Endometrial microvascular endothelial cells (primary cell): ENCODE results near the gene SIT1. TPM values are rescaled to one million over a fixed set of nuclear protein-coding genes. Genes with fewer than 3 reads are reported as not detected.
"Not testable (repeated sequence)": the region's sequence is repeated elsewhere in the genome, so short reads cannot be mapped to it uniquely, and the experiment has no call there.

ENCODE experiments used
- in situ Hi-C: cut with HindIII; loops from 2 replicates; pipeline ENCODE4 v1.10.0; 2017; ENCODE audit warnings: low sequenced_read_pairs, low pct_unique_long_range_greater_than_20kb; ENCODE audit errors: inconsistent ontology term
- total RNA-seq: library from RNA; depleted of rRNA; stranded (reverse); fragments of >200 nt; gene quantifications from one replicate; pipeline ENCODE4 v1.2.3, GENCODE V29; 2015; ENCODE audit errors: inconsistent ontology term

Gene SIT1
- total RNA-seq, 1 donor from 2014 or later = not detected

GRCh38 chr9:35645736-35646135 is 5.0 kb downstream of the SIT1 start:
- in situ Hi-C loops = not testable (repeated sequence)

DNA sequence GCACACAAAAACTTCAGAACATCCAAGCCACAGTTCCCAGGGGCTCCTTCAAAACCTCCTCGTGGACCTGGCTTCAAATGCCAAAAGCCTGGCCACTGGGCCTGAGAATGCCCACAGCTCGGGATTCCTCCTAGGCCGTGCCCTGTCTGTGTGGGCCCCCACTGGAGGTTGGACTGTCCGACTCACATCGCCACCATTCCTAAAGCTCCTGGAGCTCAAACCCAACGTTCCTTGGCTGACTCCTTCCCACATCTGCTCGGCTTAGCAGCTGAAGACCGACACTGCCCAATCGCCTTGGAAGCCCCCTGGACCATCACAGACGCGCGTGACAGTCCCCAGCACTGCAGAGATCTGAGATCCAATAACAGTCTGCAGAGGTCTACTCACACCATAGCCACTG is 7.7 kb downstream of the SIT1 start:
- in situ Hi-C loops = no loop called here

GRCh38 chr9:35641478-35641877 is 9.3 kb downstream of the SIT1 start:
- in situ Hi-C loops = not testable (repeated sequence)

- in situ Hi-C loops = not testable (repeated sequence)
Observed at GRCh38 chr9:35640431-35640830, 10.3 kb downstream of the SIT1 start.

DNA sequence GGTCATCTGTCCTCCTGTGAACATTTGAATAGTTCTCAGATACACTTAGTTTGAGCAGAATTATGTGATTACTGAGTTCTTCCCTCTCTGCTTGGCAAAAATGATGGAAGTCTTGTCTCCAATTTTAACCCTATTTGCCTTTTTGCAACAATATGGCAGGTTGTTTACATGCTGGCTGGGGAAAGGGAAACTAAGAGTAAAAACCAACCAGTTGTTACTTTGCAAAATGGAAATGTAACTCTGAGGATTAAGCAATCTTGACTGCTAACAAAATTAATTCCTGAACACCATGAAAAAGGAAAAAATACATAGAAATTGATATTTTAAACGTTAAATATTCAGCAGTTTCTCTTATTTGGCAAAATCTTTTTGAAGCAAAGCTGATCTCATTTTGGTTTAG is 11.1 kb downstream of the SIT1 start:
- in situ Hi-C loops = no loop called here

DNA sequence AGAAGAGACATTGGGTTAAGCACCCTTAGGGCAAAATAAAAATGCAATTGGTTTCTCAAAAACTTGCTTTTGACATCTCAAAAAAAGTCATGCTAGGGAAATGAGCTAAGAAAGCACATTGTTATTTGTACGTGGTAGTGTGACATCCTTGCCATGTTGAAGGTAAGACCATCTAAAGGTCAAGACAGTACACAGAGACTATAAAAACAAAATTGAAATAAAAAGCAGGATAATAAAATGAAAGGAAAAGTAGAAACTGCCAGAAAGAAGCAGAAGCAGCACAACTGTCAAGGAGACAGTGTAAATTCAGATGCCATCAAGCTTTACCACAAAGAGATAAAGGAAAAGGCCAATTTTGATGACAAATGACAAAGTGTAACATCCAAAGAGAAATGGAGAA is 11.5 kb downstream of the SIT1 start:
- in situ Hi-C loops = not testable (repeated sequence)

- in situ Hi-C loops = not testable (repeated sequence)
Observed at GRCh38 chr9:35638751-35639150, 12.0 kb downstream of the SIT1 start.

DNA sequence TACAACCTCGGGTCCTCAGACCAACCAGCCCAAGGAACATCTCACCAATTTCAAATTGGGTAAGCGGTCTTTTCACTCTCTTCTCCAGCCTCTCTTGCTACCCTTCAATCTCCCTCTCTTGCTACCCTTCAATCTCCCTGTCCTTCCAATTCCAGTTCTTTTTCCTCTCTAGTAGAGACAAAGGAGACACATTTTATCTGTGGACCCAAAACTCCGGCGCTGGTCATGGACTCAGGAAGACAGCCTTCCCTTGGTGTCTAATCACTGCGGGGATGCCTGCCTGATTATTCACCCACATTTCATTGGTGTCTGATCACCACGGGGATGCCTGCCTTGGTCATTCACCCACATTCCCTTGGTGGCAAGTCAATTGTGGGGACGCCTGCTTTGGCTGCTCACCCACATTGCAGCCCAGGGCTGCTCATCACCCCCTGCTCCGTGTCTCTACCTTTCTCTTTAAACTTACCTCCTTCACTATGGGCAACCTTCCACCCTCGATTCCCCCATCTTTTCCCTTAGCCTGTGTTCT is 13.2 kb downstream of the SIT1 start:
- in situ Hi-C loops = not testable (repeated sequence)

GRCh38 chr9:35636877-35637246 is 13.9 kb downstream of the SIT1 start:
- in situ Hi-C loops = not testable (repeated sequence)

DNA sequence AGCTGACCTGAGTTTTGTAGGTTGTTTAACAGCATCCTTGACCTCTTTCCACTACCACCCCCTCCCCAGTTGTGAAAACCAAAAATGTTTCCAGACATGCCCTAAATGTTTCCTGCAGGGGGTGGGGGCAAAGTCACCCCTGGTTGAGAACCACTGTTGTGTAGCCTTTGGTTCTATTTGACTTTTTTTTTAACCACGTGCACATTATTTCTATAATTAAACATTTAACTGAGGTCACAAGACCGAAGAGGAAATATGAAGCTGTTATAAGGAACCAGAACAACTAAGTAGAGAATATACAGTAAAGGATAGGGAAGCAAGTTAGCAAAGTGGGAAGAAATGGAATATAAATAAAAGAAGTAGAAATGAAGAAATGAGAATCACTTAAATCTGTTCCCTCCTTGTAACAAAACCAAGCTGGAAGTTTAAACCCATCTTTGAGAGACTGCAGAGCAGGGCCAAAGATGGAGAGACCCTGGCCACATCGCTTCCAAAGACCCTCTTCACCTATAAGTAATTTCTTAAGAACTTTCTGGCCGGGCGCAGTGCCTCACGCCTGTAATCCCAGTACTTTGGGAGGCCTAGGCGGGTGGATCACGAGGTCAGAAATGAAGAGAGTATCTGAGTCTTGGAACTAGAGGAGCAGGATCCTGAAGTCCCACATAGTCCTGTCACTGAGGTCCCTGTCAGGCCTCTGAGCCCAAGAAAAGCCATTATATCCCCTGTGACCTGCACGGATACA is 14.4 kb downstream of the SIT1 start:
- in situ Hi-C loops = no loop called here

DNA sequence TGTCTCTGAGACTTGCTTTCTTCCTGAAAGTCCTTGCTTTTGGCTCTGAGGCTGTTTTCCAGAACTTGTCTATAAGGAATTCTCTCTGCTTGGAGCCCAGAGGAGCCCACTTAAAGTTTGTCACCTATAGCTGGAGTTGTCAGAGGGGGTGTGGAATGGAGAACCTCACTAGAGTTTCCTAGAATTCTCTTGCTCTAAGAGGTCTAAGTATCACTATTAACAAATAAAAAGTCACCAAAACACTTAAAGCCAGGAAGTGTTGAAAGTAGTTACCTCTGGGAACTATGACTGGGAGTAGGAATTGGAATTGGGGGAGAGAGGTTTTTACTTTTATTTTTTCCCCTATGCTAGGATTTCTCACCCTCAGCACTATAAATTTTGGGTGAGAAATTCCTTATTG is 15.0 kb downstream of the SIT1 start:
- in situ Hi-C loops = no loop called here

DNA sequence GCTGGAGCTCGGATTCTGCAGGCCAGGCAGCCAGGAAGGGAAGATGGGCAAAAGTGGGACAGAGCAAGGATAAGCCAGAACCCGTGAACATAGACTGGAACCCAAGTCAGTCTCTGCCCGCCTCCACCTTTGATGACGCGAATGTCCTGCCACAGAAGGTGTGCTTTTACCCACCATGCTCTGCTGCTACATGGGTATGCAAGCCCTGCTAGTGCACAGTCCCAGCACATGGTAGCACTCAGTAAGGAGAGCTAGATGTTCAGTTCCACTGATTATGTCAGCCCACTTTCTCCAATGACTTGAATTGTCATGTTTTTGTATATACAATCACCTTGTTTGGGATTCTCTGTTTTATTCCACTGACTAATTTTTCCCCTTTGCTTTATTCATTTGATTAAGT is 21.1 kb downstream of the SIT1 start:
- in situ Hi-C loops = no loop called here

DNA sequence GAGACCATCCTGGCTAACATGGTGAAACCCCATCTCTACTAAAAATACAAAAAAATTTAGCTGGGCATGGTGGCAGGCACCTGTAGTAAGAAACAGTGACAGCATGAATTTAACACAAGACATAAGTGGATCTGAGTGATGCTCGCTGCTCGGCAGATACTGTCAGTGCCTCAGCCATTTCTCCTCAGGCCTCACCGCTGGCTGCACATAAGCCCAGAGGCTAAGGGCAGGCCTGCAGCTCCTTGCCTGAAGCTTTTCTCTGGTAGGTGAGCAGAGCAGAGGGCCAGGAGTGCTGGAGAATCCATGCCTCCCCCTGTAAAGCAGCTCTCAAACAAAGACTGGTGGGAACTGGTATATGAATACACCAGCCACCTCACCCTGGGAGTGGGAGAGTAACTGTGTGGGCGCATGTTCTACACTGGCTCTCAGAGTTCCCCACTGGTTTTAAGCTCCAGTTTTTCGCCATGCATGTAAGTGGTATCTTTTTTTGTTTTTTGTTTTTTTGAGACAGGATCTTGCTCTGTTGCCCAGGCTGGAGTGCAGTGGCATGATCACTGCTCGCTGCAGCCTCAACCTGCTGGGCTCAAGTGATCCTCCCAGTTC is 22.2 kb downstream of the SIT1 start:
- in situ Hi-C loops = no loop called here

DNA sequence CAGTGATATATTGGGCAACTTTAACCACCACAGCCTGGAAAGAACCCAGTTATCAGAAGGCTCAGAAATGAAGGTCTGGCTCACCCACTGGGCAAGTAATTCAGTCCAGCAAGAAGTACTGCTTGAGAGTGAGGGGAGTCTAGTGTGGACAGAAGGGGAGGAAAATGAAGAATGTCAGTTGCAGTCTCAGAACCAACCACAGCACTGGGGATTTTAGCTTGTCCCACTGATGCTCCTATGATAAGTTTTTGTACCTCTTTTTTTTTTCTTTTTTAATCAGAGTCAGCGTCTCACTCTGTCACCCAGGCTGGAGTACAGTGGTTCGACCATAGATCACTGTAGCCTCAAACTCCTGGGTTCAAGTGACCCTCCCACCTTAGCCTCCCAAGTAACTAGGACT is 23.2 kb downstream of the SIT1 start:
- in situ Hi-C loops = no loop called here

- in situ Hi-C loops = no loop called here
Observed at GRCh38 chr9:35619800-35620158, 31.0 kb downstream of the SIT1 start.

DNA sequence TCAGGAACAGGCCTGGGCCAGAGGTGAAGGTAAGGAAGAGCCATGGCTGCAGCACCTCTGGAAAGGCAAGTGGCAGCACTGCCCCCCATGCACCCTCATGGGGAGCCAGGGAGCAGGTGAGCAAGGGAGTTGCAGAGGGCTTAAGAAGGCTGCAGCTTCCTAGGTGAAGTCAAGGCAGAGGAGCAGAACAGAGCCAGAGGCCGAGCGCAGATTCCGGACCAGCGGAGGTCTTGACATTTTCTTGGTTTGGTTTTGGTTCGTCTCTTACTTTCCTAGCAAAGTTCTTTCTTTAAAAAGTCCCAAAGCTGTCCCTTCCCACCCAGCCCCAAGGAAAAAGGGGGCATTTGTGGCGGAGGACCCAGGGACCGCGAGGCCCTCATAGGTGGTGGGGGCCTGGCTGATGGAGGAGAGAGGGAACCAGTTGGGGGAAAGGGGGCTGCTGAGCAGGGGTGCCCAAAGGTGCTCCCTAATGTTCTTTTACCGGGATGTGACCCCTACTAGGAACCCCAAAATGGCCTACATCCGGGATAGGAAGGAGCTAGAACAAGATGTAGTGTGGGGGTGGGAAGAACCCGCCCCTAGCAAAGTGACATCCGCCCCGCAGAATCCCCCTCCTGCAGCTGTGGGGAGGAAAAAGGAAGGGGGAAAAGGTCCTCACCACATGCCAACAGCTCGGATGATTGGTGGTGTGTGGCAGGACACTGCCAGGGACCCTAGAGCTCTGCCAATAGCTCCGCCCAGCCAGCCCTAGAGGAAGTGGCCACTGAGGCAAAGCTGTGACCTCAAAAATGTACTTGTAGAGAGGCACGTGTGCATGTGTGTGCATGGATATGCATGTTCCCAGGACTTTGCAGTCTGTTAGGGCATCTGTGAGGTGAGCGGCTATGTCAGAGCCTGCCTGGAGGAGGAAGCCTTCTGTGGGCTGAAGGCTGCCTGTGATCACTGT is 31.6 kb downstream of the SIT1 start:
- in situ Hi-C loops = no loop called here

DNA sequence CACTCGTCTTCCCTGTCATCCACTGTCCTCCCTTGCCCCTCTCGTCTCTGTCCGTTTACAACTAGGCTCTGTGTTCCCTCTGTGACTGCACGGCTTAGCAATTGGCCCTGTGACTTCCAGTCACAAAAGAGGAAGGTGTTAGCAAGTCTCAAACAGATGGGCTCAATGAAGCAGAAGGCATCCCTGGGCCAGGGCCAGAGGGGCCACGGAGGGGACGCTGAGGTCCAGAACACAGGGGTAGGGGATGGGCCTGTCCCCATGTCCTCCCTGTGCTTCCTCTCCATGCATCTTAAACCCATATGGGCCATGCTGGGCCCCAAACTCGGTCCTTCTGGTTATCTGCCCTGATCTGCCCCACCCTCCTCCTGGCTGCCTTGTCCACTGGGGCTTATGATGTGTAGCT is 32.4 kb downstream of the SIT1 start, which contains the start of gene CD72:
CD72 (minus strand) TSS at position 89 of the 403 bp plus-strand sequence. CDS start 110 bp downstream, outside the sequence.
- in situ Hi-C loops = no loop called here

DNA sequence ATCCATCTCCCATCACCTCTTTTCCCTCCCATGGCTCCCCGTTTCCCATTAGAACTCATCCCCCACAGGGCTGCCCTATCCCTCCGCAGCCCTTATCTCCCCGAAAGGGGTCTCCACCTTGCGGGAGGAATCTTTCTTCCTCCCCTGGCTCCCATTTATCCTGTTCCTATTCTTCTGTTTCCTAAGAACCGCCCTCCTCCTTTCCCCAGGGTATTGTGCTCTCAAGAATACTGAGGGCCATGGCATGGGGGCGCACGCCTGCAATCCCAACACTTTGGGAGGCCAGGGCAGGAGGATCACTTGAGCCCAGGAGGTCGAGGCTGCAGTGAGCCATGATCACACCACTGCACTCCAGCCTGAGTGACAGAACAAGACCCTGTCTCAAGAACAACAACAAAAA is 33.2 kb downstream of the SIT1 start:
- in situ Hi-C loops = no loop called here

DNA sequence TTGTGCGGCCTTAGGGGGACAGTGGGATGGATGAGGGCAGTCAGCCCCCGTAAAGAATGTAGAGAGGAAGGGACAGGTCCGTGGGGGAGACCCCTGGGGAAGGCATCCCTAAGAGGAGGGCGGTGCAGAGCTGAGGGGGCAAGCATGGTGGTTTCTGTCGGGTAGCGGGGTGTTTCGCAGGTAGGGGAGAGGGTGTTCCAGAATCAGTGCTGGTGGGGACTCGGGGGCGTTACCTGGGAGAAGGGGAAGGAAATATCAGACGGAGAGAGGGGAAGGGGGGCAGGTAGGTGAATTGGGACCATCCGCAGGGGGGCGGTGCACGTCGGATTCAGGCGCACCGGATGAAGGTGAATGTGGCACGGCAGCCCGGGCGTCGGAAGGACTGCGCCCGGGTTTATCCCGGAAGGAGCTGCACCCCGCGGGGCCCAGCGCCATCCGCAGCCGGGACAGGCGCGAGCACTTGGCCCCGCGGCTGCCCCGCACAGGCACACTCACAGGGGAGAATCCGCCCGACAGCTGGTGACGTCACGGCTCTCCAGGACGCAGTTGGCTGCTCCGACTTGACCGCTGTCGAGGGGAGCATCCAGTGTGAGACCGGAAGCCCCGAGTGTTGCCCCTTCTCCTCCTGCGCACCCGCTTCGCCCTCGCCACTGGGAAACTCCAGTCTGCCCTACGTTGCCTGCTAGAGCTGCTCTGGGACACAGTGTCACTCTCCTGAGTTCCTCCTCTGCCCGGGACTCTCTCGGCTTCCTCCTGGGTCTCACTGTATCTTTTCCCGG is 33.9 kb downstream of the SIT1 start:
- in situ Hi-C loops = no loop called here
